GM12874 (cell line): ENCODE results near the gene SPATA6L.

Source experiments
- CTCF ChIP-seq: IDR thresholded peaks from 2 replicates; pipeline ENCODE4 v1.5.1; 2011; ENCODE audit warnings: low read depth, mild to moderate bottlenecking, control low read depth, low read length, moderate library complexity; ENCODE audit not compliant: insufficient read depth

SPATA6L gene

GRCh38 chr9:4573176-4573575, 93.1 kb downstream of the SPATA6L start:
- TF ChIP-seq CTCF = no peak

GRCh38 chr9:4572184-4572826, 94.0 kb downstream of the SPATA6L start:
- no peak for TF ChIP-seq CTCF

GRCh38 chr9:4569101-4569500, 97.2 kb downstream of the SPATA6L start:
- no peak for TF ChIP-seq CTCF

- no peak for TF ChIP-seq CTCF
Measured at GRCh38 chr9:4567601-4568000, 98.7 kb downstream of the SPATA6L start.

- no peak for TF ChIP-seq CTCF
Measured at GRCh38 chr9:4566806-4567205, 99.5 kb downstream of the SPATA6L start.

GRCh38 chr9:4563105-4563504, 103.2 kb downstream of the SPATA6L start:
- no peak for TF ChIP-seq CTCF

GRCh38 chr9:4559261-4560182, 106.8 kb downstream of the SPATA6L start:
- no peak for TF ChIP-seq CTCF
